Germinal center (tissue), 1 donor: ENCODE measurements around the gene MLC1.

Experiments
- DNase-seq: peaks from one replicate; pipeline ENCODE4 v3.0.0; 2012; ENCODE audit warnings: mixed read lengths, low spot score

The MLC1 gene

DNA sequence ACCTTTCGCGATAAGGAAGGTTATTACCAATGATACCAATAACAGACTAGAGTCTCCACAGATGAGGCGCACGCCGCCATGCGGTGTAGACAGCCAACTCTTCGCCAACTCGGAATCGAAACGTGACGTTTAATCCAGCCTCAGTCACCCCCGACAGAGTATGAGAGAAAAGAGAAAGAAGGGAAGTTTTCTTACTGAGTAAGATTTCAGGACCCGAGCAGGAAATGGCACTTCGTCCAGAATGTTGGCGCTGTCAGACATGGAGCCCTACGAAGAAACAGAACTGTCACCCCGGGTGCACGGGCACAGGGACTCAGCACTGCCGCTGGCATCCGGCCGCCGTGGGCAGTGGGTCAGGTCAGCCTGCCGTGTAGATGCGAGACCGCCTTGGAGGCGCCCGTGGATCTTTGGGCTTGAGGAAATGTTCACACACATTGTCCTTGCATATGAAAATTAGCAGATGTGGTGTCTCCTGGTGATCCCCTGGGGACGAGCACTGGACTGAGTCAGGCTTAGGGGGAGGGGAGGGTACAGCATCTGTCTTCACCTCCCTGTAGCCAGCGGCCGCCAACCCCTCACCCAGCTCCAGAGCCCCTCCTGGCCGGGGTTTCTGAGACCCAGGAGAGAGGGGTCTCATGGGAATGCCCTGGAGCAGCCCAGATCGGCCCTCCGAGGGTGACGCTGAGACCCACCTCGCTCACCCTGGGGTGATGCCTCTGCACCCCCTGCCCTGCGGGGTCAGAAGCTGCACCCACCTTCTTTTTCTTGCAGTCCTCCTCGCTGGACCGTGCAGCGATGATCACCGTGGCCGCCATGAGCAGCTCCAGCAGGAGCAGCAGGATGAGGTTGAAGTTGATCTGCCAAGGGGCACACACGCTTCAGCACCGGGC, 8.3 kb downstream of the MLC1 start:
- DNase-seq: no peak

DNA sequence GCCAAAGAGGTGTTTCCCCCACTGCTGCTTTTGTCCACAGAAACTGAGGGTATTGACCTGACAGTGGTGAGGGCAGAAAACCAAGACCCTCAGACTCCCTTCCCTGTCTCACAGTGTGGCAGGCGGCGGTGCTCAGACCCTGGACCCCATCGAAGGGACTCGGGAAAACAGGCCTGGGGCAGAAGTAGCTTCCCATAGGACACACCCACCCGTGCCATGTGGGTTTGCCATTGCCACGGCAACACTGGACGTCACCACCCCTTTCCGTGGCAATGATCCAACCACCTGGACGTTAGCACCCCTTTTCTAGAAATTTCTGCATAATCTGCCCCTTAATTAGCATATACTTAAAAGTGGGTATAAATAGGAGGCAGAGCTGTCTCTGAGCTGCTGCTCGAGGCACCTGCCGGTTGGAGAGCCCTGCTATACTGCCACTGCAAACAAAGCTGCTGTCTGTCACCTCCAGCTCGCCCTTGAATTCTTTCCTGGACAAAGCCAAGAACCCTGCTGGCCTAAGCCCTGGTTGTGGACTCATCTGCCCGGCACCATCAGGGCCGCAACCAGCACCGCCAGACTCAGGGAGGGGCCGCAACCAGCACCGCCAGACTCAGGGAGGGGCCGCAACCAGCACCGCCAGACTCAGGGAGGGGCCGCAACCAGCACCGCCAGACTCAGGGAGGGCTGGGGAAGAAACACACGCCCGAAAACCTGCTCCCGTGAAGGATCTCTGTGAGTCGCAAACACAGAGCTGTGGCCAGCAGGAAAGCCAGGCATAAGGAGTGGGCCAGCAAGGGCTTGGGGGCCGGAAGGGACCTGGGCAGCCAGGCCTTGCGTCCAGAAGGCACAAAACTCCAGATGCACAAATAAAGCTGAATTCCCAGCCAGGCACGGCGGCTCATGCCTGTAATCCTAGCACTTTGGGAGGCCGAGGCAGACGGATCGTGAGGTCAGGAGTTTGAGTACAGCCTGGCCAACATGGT, 10.4 kb downstream of the MLC1 start:
- DNase-seq: no peak

DNA sequence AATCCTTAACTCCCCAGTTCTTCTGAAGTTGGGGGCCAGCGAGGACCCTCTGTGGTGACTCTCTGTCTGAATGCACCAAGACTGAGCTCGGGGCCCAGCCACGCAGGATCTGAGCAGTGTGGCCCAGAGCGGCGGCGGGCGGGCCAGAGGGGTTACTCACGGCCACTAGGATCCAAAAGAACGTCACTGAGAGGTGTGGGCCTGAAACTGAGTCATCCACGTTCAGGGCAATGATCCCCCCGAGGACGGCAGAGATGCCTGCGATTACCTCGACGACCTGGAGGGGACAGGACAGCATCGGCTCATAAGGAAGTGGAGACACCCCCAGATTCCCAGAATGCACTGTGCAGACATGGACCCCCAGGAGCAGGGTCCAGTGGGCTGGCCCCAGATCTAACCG, 11.2 kb downstream of the MLC1 start:
- DNase-seq: no peak

DNA sequence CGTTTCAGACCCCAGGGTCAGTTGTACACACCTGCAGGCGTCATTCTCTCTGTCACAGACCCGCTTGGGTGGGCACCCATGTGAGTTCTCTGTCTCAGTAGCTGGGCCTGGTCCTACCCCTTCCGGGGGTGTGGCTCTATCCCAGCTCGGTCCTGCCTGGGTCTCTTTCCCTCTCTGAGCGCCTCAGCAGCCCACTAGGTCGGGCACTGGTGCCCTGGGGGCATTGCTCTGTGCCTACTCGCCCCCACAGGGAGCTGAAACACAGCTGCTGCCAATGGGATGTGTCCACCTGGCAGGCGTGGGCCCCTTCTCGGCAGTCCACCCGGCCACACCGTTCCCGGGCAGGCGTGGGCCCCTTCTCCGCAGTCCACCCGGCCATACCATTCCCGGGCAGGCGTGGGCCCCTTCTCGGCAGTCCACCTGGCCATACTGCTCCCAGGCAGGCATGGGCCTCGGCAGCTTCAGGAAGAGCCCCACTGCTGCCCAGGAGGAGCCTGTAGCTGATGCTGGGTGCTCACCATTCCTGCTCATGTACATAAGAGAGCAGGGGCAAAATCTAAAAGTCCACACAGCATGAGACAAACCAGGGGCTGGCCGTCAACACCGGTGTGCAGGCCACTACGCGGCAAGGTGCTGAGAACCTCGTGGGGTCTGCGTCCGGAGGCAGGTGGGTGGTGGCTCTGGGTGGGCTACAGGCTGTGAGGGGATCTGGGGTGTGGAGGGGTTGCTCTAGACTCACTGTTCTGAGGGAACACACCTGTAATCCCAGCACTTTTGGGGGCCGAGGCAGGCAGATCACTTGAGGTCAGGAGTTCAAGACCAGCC, 12.3 kb downstream of the MLC1 start:
- no peak for DNase-seq

DNA sequence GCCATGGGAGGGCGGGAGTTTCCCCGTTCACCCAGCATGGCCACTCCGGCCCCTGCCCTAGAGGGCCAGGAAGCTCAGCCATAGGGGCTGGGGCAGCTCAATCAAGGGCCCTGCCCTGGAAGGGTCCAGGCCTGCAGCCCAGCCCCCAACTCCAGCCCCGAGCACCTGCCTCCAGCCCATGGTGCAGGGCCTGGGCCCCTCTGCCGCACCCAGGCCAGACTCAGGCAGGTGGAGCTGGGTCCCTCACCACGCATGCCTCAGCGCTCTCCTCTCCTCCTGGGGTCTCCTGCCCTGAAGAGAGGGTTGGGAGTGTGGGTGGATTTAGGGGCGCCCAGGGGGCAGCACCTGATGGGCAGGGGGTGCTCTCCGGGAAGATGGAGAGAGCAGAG, 13.1 kb downstream of the MLC1 start:
- no peak for DNase-seq

DNA sequence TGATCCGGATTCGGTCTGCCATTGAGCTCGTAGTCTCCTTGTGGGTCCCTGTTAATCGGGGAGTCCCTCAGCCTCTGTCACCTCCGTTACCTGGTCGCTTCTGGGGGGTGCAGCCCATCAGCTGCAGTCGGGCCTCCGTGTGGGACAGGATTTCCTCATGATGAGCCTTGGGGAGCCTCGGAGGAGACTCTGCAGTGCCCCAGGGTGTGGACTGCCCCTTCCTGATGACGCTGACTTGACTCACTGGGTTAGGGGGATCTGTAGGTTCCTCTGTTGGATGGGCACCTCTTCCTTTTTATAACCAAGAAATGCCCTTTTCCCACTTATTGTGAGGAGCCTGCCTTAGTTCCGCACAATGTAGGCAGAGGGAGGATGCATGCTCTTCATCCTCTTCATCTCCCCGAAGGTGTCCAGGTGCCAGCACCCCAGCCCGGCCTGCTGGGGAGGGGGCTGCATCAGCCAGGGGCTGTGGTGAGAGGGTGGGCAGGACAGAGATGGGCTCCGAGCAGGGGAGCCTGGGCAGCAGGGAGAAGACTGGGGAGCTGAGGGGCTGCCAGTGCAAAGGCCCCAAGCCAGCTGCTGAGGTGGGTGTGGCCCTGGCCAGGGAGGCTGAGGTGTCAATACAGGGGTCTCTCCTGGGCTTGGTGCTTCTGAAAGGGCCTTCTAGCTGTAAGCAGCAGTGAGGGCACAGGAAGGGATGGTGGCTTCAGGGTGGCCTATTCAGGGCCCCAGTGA, 13.6 kb downstream of the MLC1 start:
- no peak for DNase-seq

DNA sequence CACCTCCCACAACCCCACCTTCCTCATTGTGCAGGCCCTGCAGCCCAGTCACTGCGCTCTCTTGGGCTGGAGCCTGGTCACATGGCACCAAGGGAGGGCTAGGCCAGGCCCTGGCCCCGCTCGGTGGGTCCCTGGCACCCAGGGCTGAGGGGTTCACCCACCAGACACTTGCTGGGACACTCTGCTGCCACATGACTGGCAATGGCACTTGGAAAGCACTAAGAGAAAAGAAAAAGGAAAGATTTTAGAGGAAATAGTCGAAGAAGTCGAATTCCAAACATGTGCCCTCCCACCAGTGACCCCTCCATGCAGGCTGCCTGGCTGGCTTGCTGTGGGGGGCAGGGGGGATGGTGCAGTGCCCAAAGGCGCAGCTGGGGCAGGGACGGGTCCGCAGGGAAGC, 14.9 kb downstream of the MLC1 start:
- DNase-seq: no peak

DNA sequence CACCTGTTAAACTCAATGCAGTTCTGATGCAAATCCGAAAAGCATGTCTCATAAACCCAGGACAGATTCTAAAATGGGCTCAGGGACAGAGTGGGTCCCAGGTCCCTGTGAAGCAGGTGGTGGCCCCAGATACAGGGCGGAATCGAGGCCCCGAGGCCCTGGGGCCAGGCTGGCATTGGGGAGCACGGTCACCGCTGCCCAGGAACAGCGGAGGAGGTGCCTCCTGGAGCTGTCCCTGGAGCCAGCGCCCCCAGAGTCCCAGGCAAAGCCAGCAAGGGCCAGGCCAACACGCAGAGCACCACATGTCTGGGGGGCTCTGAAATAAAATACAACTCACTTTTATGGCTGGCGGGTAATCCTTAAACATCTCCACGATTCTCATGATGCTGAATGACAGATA, 17.1 kb downstream of the MLC1 start:
- no peak for DNase-seq

DNA sequence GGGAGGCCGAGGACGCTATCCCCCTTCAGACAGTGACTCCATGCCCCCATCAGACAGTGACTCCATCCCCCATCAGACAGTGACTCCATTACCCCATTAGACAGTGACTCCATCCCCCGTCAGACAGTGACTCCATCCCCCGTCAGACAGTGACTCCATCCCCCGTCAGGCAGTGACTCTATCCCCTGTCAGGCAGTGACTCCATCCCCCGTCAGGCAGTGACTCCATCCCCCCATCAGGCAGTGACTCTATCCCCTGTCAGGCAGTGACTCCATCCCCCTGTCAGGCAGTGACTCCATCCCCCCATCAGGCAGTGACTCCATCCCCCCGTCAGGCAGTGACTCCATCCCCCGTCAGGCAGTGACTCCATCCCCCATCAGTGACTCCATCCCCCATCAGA, 18.0 kb downstream of the MLC1 start:
- DNase-seq: no peak

DNA sequence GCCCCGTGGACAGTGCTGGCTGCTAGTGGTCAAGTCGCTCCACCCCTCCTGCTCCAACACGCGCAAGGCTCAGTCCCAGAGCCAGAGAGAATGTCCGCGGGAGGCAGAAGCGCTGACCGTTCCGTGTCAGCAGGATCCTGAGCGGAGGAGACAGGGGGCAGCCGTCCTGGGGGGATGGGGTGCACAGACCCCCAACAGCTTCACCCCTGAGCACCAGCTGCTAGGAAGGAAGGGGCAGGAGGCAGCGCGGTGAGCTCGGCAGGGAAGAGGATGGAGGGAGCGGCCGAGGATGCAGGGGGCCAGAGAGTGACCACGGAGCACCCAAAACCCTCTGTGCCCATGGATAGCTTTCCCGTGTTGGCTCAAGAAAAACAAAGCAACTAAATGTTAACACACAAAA, 20.8 kb downstream of the MLC1 start:
- no peak for DNase-seq

DNA sequence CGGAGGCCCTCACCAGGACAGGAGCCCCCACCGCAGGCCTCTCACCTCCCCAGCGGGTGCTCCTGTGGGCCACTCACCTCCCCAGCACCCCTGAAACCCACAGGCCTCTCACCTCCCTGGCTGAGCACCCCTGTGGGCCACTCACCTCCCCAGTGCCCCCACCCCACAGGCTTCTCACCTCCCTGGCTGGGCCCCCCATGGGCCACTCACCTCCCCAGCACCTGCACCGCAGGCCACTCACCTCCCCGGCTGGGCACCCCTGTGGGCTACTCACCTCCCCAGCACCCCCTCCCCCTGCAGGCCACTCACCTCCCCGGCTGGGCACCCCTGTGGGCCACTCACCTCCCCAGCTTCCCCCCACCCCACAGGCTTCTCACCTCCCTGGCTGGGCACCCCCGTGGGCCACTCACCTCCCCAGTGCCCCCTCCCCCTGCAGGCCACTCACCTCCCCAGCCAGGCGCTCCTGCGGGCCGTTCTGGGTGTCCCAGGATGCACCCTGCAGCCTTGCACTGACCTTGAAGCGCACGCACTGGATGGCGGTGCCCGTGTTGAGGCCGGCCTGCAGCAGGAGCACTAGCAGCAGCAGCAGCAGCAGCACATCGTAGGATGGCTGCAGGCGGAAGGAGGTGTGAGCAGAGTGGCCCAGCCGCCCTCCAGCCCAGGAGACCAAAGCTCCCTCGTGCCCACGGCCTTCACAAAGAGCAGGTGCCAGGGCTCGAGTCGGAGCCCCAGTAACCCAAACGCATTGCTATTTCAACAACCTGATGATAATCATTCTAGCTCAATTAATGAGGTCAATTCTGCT, 21.4 kb downstream of the MLC1 start:
- DNase-seq: no peak

DNA sequence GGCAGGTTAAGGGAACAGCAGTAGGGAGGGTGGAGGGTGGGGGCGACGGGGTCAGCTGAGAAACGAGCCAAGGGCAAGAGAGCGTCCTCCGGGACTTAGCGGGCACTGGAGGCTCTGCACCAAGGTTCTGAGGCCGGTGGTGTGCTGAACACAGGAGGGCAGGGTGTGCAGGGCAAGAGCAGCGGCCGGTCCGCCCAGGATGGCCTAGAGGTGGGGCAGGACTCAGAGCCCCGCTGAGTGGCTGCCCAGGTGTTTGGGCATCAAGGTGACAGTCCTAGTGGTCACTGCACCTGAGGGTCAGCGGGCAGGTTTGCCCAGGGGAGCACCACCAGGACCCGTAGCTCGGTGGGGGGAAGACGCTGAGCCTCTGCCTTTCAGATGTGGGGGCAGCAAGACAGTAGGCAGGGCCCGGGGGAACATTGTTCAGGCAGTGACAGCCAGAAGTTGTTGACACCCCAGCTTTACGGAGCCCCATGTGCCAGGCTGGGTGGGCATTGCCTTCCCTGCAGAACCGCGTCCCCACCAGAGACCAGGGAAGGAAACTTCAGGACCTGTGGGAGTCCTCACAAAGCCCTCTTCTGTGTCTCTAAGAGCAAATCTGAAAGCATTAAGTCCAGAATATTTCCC, 22.6 kb downstream of the MLC1 start:
- DNase-seq: no peak

DNA sequence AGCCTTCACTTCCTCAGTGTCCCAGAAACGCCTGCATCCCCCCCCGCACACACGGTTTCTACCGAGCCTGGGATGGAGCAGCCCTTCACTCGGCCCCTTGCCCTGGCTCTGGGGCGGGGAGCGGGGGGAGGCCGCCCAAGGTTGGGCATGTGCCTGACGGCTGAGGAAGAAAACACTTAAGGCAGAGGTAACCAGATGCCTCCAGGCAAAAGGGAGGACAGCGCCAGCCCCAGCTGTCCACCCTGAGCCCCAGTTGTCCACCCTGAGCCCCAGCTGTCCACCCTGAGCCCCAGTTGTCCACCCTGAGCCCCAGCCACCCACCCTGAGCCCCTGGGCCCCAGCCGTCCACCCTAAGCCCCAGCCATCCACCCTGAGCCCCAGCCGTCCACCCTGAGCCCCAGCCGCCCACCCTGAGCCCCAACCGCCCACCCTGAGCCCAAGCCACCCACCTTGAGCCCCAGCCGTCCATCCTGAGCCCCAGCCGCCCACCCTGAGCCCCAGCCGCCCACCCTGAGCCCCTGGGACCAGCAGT, 23.3 kb downstream of the MLC1 start:
- DNase-seq: no peak

DNA sequence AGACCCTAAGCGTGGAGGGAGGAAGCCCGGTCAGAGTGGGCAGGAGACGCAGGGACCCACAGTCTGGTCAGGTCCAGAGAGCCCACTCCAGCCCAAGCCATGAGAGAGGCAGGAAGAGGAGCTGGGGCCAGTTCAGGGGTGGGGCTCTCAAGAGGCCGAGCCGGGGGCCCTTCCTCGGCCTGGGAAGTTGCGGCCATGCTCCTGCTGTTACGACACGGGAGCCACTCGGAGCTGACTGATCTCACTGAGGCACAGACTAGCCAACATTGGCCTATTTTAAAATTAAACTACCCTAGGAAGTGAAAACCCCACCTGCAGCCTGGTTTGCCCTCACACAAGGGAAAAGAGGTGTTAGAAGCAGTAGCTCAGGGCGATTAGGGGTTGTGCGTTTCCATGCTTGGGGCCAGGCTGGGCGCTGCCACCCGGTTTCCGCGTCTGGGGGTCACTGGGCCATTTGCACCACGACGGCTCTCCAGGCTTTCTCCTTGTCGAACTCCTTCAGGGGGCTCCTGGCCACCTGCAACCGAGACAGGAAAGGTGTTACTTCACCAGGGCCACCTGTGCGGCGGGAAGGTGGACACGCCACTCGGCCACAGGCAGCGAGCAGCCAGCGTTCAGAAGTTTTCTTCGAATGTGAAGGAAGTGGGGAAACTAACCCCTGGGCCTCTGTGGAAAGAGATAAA, 23.9 kb downstream of the MLC1 start:
- no peak for DNase-seq

DNA sequence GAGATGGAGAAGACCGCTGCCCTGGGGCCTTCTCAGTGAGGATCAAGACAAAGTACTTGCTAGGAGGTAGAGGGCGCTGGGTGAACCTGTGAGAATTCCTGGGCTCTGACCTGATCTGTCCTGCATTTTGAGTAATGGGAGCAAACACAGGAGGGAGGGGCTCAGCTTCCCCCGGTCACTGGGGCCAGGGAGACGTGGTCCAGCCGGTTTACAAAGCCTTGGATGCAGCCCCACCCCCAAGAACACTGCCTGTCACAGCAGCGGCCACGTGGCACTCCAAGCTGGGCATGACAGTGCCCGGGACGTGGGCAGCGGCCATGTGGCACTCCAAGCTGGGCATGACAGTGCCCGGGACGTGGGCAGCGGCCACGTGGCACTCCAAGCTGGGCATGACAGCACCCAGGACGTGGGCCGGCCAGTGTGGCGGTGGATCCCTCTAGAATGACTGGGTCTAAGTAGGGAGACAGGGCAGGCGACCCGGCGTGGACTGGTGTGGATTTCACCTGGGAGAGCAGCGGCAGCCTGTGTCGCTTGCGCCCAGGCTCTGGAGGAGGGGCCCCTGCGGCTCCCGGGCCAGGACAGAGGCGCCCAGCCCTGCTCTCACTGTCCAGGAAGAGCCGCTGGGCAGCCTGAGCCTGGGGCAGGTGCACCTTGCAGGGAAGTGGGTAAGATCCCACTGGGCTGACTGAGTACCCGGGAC, 24.6 kb downstream of the MLC1 start:
- DNase-seq: no peak

DNA sequence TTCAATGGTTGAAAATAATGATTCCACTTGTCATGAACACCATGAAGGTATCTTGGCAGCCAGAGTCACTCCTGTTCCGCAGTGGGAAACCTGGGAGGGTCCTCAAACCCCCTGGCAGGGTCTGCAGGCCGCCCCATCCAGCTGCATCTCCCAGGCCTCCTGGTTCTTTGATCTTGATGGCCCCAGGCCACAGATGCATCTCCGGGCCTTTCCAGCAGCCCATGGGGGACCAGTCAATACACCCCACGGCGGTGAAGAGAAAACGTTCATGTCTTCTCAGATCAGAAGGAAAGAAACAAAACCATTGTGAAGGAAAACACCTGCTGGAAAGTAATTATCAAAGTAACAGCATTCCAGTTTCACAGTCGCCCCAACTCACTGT, 25.4 kb downstream of the MLC1 start:
- no peak for DNase-seq

DNA sequence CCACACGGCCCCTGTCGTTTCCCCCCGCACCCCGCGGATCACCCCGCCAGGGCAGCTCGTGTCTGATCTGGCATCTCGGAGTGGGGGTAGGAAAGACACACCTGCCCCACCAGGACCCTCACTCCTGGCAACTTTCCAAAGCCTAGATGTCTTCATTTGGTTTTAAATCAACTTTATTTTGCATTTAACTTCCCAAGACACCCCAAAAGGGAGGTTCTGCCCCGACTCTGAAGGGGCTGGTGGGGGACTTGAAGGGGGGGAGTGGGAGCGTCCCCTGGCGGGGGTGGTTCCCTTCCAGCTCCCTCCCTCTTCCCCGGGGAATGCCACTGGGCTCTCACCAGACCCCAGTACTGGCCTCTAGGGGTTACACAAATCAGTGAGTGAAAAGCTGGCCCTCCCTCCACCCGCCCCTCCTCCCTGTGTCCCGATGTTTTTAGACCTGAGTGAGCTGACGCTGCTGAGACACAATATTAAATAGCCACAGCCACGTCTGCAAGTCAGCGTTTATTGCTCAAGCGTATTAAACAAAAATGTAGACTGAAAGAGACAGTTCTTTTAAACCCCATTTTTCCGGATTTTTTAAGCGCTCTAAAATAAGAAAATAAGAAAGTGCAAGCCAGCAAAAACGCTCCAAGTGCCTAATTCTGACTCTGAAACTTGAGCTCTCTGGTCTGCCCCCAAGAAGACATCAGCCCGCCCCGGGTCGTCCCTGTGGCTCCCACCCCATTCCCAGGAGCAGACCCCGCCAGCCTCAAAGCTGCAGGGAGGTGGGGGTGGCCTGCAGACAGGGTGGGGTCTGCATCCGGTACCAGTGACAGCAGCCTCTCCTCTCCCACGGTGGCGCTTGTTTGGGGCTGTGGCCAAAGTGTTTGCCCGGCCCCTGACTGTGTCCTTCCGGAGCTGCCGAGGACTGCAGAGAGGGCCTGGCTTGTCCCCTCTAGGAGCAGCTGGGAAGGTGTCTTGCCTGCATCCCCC, 26.0 kb downstream of the MLC1 start:
- peak; percentile 72 for DNase-seq
